Adrenal gland (tissue), 5 donors: ENCODE data around the gene VWA2.

Experiments
- POLR2A ChIP-seq, 2 donors: fragments of 450-650 bp; IDR thresholded peaks; one replicate each; pipeline ENCODE4 v1.6.1; 2017; ENCODE audit warnings: antibody characterized with exemption in 2 of 2, mild to moderate bottlenecking in 2 of 2, moderate library complexity in 1 of 2
- TF ChIP-seq, protein P1 (sequence below), 6 experiments: fragments of 450-650 bp in 4 of 6; fragments of 200-600 bp in 2 of 6; sonication (generic) in 1 of 6; IDR thresholded peaks; 1 replicate in 5 of 6; 2 replicates in 1 of 6; pipeline versions ENCODE4 v1.5.1 to v1.8.0; 2016 to 2021; ENCODE audit warnings: antibody characterized with exemption in 6 of 6, mild to moderate bottlenecking in 2 of 6, moderate library complexity in 1 of 6
- donor health status: DM: no; HTN: no; CAD: no.

DNA sequence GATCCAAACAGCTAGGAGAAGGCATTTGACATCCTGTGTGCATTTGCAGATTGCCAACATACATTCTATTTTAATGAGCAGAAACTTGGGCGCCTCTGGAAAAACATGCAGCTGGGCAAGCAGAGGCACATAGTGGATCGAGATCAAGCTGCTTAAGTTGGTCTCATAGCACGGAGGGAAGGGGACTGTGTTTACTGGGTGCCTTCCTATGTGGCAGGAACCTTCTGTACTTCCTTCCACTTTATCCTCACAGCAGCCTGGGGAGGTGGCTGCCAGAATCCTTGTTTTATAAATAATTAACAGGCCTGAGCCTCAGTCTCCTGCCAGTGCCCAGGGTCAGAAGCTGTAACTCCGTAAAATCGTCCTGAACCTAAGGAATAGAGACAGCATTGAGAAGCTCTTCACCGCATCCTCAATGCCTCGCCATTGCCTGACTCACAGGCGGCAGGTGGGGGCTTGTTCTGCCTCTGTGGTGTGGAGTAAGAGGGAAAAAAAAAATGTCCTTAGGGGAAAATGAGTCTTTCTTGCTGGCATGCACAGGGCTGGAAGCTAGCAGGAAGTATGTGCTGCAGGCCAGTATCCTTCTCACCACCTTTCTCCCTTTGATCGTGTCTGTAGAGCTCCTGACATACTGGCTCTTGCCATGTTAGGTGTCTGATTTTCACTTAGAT, 6.2 kb downstream of the VWA2 start:
- TF ChIP-seq, protein P1, sequence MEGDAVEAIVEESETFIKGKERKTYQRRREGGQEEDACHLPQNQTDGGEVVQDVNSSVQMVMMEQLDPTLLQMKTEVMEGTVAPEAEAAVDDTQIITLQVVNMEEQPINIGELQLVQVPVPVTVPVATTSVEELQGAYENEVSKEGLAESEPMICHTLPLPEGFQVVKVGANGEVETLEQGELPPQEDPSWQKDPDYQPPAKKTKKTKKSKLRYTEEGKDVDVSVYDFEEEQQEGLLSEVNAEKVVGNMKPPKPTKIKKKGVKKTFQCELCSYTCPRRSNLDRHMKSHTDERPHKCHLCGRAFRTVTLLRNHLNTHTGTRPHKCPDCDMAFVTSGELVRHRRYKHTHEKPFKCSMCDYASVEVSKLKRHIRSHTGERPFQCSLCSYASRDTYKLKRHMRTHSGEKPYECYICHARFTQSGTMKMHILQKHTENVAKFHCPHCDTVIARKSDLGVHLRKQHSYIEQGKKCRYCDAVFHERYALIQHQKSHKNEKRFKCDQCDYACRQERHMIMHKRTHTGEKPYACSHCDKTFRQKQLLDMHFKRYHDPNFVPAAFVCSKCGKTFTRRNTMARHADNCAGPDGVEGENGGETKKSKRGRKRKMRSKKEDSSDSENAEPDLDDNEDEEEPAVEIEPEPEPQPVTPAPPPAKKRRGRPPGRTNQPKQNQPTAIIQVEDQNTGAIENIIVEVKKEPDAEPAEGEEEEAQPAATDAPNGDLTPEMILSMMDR (IDR thresholded peaks at IDR 0.05): no peak
- no peak for TF ChIP-seq POLR2A (IDR thresholded peaks at IDR 0.05)
